HepG2 (cell line): ENCODE results near the gene PDIA5. TPM values are rescaled to one million over a fixed set of nuclear protein-coding genes. Genes with fewer than 3 reads are reported as not detected.
A peak's percentile ranks its signal among the peaks of the same experiment; 100 is the strongest.

Experiments used
- ATAC-seq: fragments of 200-7000 bp; cut with Tn5 transposase; 3 replicates; pipeline ENCODE4 v1.9.1; 2020; ENCODE audit warnings: mild to moderate bottlenecking, moderate library complexity
- BruUV-seq: library from RNA; stranded (reverse); fragments of 400-500 nt; replicated peaks from 2 replicates; lab custom pipeline; 2021; lab: Mats Ljungman, UMichigan
- CTCF ChIA-PET: fragments of 300-600 bp; formaldehyde crosslinking; extraction: SDS; loops from one replicate; lab custom pipeline; 2021; ENCODE audit warnings: low total read pairs, inconsistent platforms, low intra/inter-chr PET ratio; lab: Yijun Ruan, JAX
- POLR2A ChIA-PET: fragments of 350-600 bp; sonication (Branson Sonifier 250); formaldehyde crosslinking; loops from one replicate; lab custom pipeline; 2020; ENCODE audit warnings: antibody characterized with exemption, inconsistent platforms; lab: Yijun Ruan, JAX
- DNase-seq: peaks from one replicate; pipeline ENCODE4 v3.0.0-alpha.2; 2015; ENCODE audit warnings: low spot score
- FAIRE-seq: peaks from 3 replicates; lab custom pipeline; 2011; peaks lifted over from hg19 to GRCh38; lab: Jason Lieb, UNC
- H2AFZ ChIP-seq: one replicate; pipeline ENCODE4 v1.6.1; 2011; ENCODE audit warnings: low read length, inconsistent platforms
- H3K27ac ChIP-seq: fragments of 300-600 bp; 3 replicates; pipeline ENCODE4 v1.8.0; 2011; ENCODE audit warnings: mixed run types, mild to moderate bottlenecking, mixed read lengths, low read length, inconsistent platforms; ENCODE audit not compliant: insufficient read depth; ENCODE audit errors: extremely low read length
- H3K27me3 ChIP-seq, 2 experiments: fragments of 200-600 bp in 1 of 2; 2 replicates in 1 of 2; 3 replicates in 1 of 2; pipeline versions ENCODE4 v1.6.0 to v1.8.0; 2011; ENCODE audit warnings: low read length in 2 of 2, mild to moderate bottlenecking in 2 of 2, moderate library complexity in 2 of 2, inconsistent platforms in 1 of 2; ENCODE audit not compliant: insufficient read depth in 2 of 2, control insufficient read depth in 1 of 2
- H3K36me3 ChIP-seq, 2 experiments: fragments of 200-600 bp in 1 of 2; replicated peaks in 1 of 2; 2 replicates in 1 of 2; 3 replicates in 1 of 2; pipeline versions ENCODE4 v1.5.1 to v1.8.0; 2011; ENCODE audit warnings: low read length in 2 of 2, inconsistent platforms in 1 of 2; ENCODE audit not compliant: insufficient read depth in 2 of 2, control insufficient read depth in 1 of 2
- H3K4me1 ChIP-seq: 2 replicates; pipeline ENCODE4 v1.5.1; 2012; ENCODE audit warnings: low read length, inconsistent platforms; ENCODE audit not compliant: insufficient read depth
- H3K4me2 ChIP-seq: 2 replicates; pipeline ENCODE4 v1.6.0; 2011; ENCODE audit warnings: low read depth, low read length, inconsistent platforms
- H3K4me3 ChIP-seq, 3 experiments: fragments of 200-600 bp in 1 of 3; sonication (generic), shearing (Covaris generic) in 1 of 3; replicated peaks in 1 of 3; 2 replicates each; pipeline ENCODE4 v1.5.1; 2011 to 2016; ENCODE audit warnings: low read length in 3 of 3, inconsistent platforms in 2 of 3, low read depth in 2 of 3, mild to moderate bottlenecking in 2 of 3, control low read depth in 1 of 3, mixed read lengths in 1 of 3; ENCODE audit not compliant: insufficient read depth in 1 of 3
- H3K79me2 ChIP-seq: one replicate; pipeline ENCODE4 v1.6.1; 2011; ENCODE audit warnings: low read length, inconsistent platforms; ENCODE audit not compliant: insufficient read depth
- H3K9ac ChIP-seq: 2 replicates; pipeline ENCODE4 v1.6.0; 2011; ENCODE audit warnings: mild to moderate bottlenecking, low read depth, low read length, inconsistent platforms; ENCODE audit not compliant: insufficient read depth
- H3K9me3 ChIP-seq: 2 replicates; pipeline ENCODE4 v1.5.1; 2012; ENCODE audit warnings: mild to moderate bottlenecking, low read length
- H4K20me1 ChIP-seq: 2 replicates; pipeline ENCODE4 v1.6.0; 2011; ENCODE audit warnings: inconsistent platforms, mild to moderate bottlenecking, low read length, moderate library complexity; ENCODE audit not compliant: insufficient read depth
- ATF7 ChIP-seq, 2 experiments: fragments of 450-650 bp in 1 of 2; sonication (generic) in 1 of 2; formaldehyde crosslinking in 1 of 2; IDR thresholded peaks; 2 replicates each; pipeline versions ENCODE4 v1.4.0 to v1.6.1; 2016 to 2020; ENCODE audit warnings: antibody characterized with exemption in 1 of 2, mild to moderate bottlenecking in 1 of 2, missing genetic modification reagents in 1 of 2
- E2F1 ChIP-seq: sonication (generic); formaldehyde crosslinking; IDR thresholded peaks from 2 replicates; pipeline ENCODE4 v1.5.0; 2020; ENCODE audit warnings: missing genetic modification reagents
- ESRRA ChIP-seq: sonication (generic); formaldehyde crosslinking; IDR thresholded peaks from 2 replicates; pipeline ENCODE4 v1.5.1; 2020; ENCODE audit warnings: mild to moderate bottlenecking, low read depth, missing genetic modification reagents
- RBFOX2 ChIP-seq: fragments of 200-400 bp; formaldehyde crosslinking; IDR thresholded peaks from 2 replicates; pipeline ENCODE4 v1.6.1; 2017; ENCODE audit warnings: low read depth, mild to moderate bottlenecking, low read length
- SP1 ChIP-seq, 2 experiments: fragments of 450-650 bp in 1 of 2; sonication (generic) in 1 of 2; formaldehyde crosslinking in 1 of 2; IDR thresholded peaks; 2 replicates each; pipeline versions ENCODE4 v1.4.0 to v1.6.1; 2016 to 2020; ENCODE audit warnings: missing genetic modification reagents in 1 of 2
- SRY ChIP-seq: sonication (generic); formaldehyde crosslinking; IDR thresholded peaks from 2 replicates; pipeline ENCODE4 v1.8.0; 2022; ENCODE audit warnings: mild to moderate bottlenecking, missing genetic modification reagents
- WGBS: methylation state at CpG from one replicate; pipeline ENCODE4 v1.1.6; 2017; ENCODE audit warnings: low lambda C conversion rate; 5-methylcytosine and 5-hydroxymethylcytosine counted together
- in situ Hi-C: cut with HindIII; loops from 2 replicates; pipeline ENCODE4 v1.10.0; 2017; ENCODE audit warnings: low pct_unique_long_range_greater_than_20kb; ENCODE audit not compliant: extremely low pct_ligation_motif_present
- intact Hi-C: fragments of 100-400 bp; cut with micrococcal nuclease; formaldehyde crosslinking; loops from one replicate; pipeline ENCODE4 v1.10.0; 2022; ENCODE audit not compliant: unreplicated experiment
- polyA plus RNA-seq, 8 experiments: library from polyadenylated mRNA; depleted of rRNA in 3 of 8; stranded (reverse) in 7 of 8; unstranded in 1 of 8; fragments of >200 nt; fragmentation: Illumina TruSeq in 4 of 8; extraction: Trizol in 4 of 8; gene quantifications; 2 replicates each; pipeline versions ENCODE4 v1.2.1 to v1.2.3, GENCODE V29; 2011 to 2016; ENCODE audit warnings: low read depth in 4 of 8, missing spikeins in 1 of 8, mixed read lengths in 1 of 8; ENCODE audit not compliant: insufficient read depth in 1 of 8
- total RNA-seq, 5 experiments: library from RNA; depleted of rRNA; stranded (reverse); fragments of >200 nt; fragmentation: Illumina TruSeq; extraction: Trizol; gene quantifications; 2 replicates each; pipeline ENCODE4 v1.2.3, GENCODE V29; 2016; ENCODE audit warnings: low read depth in 1 of 5

PDIA5 gene
- total and polyA plus RNA-seq, 2 of the 13 experiments (the other 11 are each of a cell fraction or from before 2014, with no cell fraction given), result 51.3 to 74.3 TPM

GRCh38 chr3:123053107-123053506, 13.7 kb upstream of the PDIA5 start:
- BruUV-seq, result no TSS peak
- H3K4me3 ChIP-seq, result no peak overlapping the region
- TF ChIP-seq ATF7 (IDR thresholded peaks at IDR 0.05) (peak; percentile 35), ATF7 (CRISPR knock-in tag; IDR thresholded peaks at IDR 0.05) (no peak), ESRRA (CRISPR knock-in tag) (no peak)
- ChIA-PET CTCF (no interaction called here), POLR2A (no interaction called here)
- intact Hi-C loops (no loop called here), in situ Hi-C loops (no loop called here)
- H3K9me3 ChIP-seq, result no peaks in the 10 kb centered on the region
- H3K27me3 ChIP-seq, result peaks cover 0 to 41% of the 10 kb centered on the region in 2 experiments
- ATAC-seq, result no peak
- H3K4me2 ChIP-seq, result no peak overlapping the region
- peaks cover 7% of the 10 kb centered on the region; the same call in 1 of the 2 replicates for H3K4me1 ChIP-seq
- no peak for DNase-seq
- H2AFZ ChIP-seq, result no peak overlapping the region
- FAIRE-seq, result no peak
- no peak overlapping the region for H3K9ac ChIP-seq
- no peaks in the 10 kb centered on the region for H3K36me3 ChIP-seq
- H3K79me2 ChIP-seq, result no peaks in the 10 kb centered on the region
- no peaks in the 10 kb centered on the region for H4K20me1 ChIP-seq
- no peak overlapping the region for H3K27ac ChIP-seq
- WGBS, result 0% methylated on average over 2 of the region's 2 CpGs

DNA sequence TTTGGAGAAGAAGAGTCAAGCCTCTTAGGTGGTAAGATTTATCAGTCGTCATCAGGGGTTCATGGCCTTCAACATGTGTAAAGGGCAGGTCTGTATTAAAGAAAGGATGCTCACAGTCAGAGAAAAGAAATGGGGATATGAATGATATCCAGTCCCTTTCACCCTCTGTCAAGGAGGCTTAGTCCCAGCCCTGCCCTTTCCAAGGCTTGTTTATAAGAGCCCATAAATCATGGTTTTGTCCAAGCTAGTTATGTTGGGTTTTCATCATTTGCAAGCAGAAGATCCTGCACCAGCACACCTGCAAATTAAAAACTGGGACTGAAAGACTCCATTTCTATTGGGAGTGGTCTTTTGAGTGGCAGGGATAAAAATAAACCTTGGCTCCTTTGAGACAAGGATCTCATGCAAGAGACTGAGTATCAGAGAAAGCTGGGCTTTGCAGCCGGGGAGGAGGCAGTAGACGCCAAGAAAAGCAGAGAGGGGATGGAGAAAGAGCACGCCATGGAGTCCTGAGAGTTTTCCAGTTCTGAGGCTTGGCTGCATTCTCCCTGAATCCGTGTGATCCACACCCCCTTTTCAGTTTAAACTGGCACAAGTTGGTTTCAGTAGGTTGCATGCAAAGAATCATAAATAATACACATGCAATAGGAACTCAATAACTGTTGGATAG, 12.6 kb upstream of the PDIA5 start:
- in situ Hi-C loops, result no loop called here
- no peak for FAIRE-seq

More for the DNA sequence above, 12.6 kb upstream of the PDIA5 start:
- Histone ChIP-seq H3K4me3 (no peak overlapping the region), H3K27me3 (peaks cover 0 to 41% of the 10 kb centered on the region in 2 experiments), H3K27ac (no peak overlapping the region), H3K9me3 (no peaks in the 10 kb centered on the region), H3K36me3 (no peaks in the 10 kb centered on the region), H3K4me2 (no peak overlapping the region), H4K20me1 (no peaks in the 10 kb centered on the region), H2AFZ (no peak overlapping the region), H3K9ac (no peak overlapping the region), H3K79me2 (no peaks in the 10 kb centered on the region), H3K4me1 (0 out of 2 replicates have a peak, but pooled peaks cover under 1% of the 10 kb centered on the region)
- TF ChIP-seq E2F1 (CRISPR knock-in tag), result no peak
- no peak for TF ChIP-seq RBFOX2
- TF ChIP-seq SRY (CRISPR knock-in tag), result no peak
- no peak for TF ChIP-seq SP1 (IDR thresholded peaks at IDR 0.05)
- TF ChIP-seq SP1 (CRISPR knock-in tag; IDR thresholded peaks at IDR 0.05), result no peak
- CTCF ChIA-PET, result no interaction called here
- no peak for DNase-seq
- no TSS peak for BruUV-seq
- POLR2A ChIA-PET, result no interaction called here
- ATAC-seq, result no peak
- 7% methylated on average over 5 of the region's 5 CpGs for WGBS
- intact Hi-C loops, result no loop called here
